GM19468 (cell line): Measurements from ENCODE around the gene PACSIN1.
"Not testable (repeated sequence)": the region's sequence is repeated elsewhere in the genome, so short reads cannot be mapped to it uniquely, and the experiment has no call there.

Experiments used
- ATAC-seq: cut with Tn5 transposase; IDR thresholded peaks from one replicate; pipeline ENCODE4 v1.9.1; 2021; ENCODE audit warnings: mild to moderate bottlenecking, moderate library complexity, moderate number of reproducible peaks; ENCODE audit not compliant: unreplicated experiment; ENCODE audit errors: extremely low read depth

The PACSIN1 gene

GRCh38 chr6:34483781-34484180 is 17.9 kb downstream of the PACSIN1 start:
- not testable (repeated sequence) for ATAC-seq

DNA sequence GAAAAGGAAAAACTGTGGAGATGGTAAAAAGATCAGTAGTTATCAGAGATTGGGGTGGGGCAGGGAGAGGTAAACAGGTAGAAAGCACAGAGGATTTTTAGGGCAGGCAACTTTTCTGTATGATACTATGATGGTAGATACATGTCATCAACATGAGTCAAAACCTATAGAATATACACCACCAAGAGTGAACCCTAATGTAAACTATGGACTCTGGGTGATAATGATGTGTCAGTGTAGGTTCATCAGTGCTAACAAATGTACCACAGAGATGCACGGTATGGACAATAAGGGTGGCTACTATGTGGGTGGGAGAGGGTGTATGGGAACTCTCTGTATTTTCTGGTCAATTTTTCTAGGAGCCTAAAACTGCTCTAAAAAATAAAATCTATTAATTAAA is 18.5 kb downstream of the PACSIN1 start:
- no peak for ATAC-seq

GRCh38 chr6:34484899-34485298 is 19.0 kb downstream of the PACSIN1 start:
- no peak for ATAC-seq

DNA sequence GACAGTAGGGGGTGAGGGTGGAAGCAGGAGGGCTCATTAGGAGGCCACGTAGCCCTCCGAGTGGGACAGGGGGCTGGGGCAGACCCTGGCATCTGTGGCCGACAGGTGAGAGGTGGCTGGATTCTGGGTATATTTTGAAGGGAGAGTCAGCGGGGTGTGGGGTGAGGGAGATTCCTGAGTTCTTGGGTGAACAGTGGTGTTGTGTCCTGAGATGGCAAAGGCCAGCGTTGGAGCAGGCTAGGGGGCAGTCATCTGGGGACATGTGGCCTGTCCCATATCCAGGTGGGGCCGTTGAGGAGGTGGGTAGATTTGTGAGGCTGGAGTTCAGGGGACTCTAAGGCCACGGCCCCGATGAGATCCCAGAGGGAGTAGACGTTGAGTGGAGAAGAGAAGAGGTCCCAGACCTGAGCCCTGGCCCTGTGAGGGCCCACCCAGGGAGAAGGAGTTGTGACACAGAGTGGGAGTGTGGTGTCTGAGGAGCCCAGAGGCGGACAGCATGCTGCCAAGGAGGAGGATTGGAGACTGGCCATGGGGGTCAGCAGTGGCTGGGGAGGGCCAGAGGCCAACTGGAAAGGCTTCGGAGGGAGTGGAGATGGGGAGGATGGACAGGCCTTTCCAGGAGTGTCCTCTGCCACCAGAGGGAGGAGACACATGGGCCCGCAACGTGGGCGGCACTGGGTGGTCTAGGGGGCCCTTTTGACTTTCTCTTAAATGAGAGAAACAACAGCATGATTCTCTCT is 19.6 kb downstream of the PACSIN1 start:
- ATAC-seq, result no peak

GRCh38 chr6:34486106-34486740 is 20.3 kb downstream of the PACSIN1 start:
- no peak for ATAC-seq

GRCh38 chr6:34486886-34487285 is 21.0 kb downstream of the PACSIN1 start:
- ATAC-seq, result not testable (repeated sequence)

- no peak for ATAC-seq
These were observed 21.7 kb downstream of the PACSIN1 start for GRCh38 chr6:34487536-34487935.

- no peak for ATAC-seq
These were observed 23.4 kb downstream of the PACSIN1 start for GRCh38 chr6:34489207-34489805.

DNA sequence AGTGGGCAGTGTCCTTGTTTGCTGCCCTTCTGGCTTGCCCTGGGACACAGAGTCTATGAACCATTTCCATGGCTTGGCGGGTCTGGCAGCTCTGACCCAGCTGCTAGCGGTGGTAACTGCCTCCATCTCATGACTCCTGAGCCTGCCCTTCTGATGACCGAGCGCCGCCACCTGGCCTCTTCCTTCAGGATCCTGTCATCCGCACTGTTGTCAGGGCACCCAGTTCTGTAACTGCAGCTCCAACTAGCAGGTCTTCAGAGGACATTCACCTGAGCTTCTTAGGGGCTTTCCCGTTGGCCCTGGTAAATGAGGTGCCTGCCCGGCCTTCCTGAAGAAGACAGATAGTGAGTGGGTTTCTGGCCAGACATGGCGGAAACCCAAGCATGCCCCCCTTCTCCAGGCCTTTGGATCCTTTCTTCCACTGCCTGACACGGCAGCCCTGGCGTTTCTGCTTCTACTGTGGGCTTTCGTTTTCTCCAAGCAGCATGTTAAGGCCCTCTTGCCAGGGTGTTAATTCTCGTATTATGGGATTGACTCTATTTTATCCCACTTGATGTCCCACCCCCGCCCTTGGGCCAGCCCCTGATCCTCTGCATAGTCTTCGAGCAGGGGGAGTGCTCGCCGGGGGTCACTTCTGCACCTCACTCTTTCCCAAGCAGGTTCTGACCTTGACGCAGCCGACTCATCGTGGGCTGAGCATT is 24.7 kb downstream of the PACSIN1 start:
- no peak for ATAC-seq

DNA sequence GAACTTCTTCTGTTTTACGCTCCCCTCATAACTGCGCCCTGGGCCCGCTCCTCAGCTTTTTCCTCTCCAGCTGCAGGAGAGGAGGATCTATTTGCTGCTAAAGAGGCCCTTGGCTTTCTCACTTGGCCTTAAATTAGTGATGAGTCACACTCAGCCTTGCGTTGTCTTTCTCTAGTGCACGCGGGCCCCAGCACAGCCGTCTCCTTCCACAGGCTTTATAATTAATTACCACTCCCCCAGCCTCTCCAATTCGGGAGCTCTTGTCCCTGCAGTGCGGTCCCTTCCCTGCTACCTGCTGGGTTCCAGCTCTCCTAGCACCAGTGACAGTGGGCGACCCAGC is 25.2 kb downstream of the PACSIN1 start:
- ATAC-seq, result no peak

DNA sequence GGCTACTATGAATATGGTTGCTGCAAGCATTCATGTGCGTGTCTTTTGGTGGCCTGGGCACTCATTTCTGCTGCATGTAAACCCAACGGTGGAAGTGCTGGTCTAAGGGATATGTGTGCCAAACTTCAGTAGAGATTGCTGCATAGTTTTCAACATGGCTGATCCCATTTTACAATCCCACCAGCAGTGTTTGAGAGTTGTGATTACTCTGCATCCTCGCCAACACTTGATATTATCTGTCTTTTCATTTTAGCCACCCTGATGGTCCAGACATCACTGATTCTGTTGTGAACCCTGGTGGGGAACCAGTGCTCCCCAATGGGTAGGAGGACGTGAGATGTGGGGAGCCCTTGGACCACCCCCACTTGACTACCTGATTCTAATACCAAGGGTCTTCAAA is 27.5 kb downstream of the PACSIN1 start:
- ATAC-seq, result no peak

- no peak for ATAC-seq
These were observed 29.1 kb downstream of the PACSIN1 start for GRCh38 chr6:34494973-34495372.

GRCh38 chr6:34496103-34496685 is 30.3 kb downstream of the PACSIN1 start:
- ATAC-seq, result no peak

GRCh38 chr6:34497411-34497810 is 31.5 kb downstream of the PACSIN1 start:
- no peak for ATAC-seq

DNA sequence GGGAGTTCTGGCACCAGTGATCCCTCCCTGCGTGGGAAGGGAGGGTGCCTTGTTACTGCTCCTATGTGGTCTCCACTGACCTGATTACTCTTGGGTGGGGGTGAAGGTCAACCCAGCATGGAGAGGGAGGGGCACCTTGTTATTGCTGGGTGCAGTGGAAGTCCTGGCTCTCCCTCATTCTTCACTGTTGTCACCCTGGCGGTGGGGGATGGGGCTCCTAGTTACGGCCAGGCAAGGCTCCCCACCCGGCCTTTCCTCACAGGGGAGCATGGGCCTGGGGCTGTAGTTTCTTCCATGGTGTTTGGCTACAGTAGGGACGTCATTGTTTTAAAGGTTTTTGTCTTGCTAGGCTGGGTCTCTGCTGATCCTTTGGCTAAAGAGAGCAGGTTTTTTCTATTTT is 40.8 kb downstream of the PACSIN1 start:
- ATAC-seq, result no peak

DNA sequence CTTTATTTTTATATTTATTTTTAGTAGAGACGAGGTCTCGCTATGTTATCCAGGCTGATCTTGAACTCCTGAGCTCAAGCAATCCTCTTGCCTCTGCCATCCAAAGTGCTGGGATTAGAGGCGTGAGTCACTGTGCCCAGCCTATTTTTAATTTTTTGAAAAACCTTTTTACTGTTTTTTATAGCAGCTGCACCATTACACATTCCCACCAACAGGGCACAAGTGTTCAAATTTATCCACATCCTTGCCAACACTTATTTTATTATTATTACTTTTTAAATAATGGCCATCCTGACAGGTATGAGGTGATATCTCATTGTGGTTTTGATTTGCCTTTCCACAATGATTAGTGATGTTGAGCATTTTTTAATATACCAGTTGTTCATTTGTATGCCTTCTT is 42.5 kb downstream of the PACSIN1 start:
- ATAC-seq, result no peak

DNA sequence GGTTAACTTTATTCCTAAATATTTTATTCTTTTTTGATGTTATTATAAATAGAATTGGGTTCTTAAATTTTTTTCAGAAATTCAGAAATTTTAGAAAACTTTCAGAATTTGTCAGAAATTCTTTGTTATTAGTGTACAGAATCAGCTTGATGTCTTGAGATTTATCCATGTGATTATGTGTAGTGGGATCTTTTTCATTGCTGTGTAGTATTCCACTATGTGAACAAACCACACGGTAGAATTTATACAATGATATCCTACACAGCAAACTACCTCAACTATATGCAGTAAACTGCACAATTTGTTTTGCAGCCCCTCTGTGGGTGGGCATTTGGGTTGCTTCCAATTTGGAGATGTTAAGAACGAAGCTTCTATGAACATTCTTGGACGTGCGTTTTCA is 43.9 kb downstream of the PACSIN1 start:
- ATAC-seq, result no peak

DNA sequence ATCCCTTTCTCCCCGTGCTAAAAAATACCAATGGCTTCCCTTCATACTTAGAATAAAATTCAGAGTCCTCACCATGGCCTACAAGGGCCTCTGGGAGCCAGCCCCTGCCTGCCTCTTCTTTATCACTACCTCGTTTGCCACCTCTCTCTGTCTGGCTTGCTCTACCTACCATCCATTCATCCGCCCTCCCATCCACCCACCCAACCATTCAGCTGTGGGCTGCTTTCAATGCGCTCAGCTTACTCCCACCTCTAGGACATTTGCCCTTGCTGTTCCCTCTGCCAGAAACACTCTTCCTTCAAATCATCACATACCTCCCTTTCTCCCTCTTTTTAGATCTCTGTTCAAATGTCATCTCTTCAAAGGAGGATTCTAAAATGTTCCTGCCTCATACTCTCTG is 44.4 kb downstream of the PACSIN1 start:
- no peak for ATAC-seq

DNA sequence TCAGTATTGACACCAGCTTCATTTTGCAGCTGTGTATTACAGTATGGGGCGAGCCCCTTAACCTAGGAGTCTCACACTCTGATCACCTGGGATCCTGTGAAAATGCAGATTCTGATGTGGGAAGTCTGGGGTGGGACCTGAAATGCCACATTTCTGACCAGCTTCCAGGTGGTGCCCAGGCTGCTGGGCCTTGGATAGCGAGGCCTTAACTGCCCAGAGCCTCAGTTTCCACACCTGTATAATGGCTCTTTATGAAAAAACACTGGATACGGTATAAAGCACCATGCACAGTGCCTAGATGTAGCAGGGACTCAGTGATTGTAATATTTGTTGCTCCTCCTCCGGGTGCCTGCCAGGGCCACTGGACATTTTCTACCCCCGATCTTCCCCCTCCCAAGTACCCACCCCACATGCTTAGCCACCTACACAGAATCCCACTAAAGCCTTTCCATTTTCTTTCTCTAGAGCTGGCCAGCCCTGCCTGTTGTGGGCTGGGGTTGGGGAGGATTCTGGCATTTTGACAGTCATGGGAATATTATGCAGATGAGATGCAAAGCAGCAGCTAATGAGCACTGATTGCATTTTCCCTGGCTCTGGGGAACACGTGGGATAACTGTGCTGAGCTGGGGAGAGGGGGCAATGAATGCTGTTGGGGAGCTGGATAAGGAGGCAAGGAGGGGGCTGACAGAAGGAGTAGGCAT is 45.5 kb downstream of the PACSIN1 start:
- ATAC-seq, result no peak
